ENCODE data around the gene NUTM2G.
"Not testable (repeated sequence)": the region's sequence is repeated elsewhere in the genome, so short reads cannot be mapped to it uniquely, and the experiment has no call there.

The NUTM2G gene

DNA sequence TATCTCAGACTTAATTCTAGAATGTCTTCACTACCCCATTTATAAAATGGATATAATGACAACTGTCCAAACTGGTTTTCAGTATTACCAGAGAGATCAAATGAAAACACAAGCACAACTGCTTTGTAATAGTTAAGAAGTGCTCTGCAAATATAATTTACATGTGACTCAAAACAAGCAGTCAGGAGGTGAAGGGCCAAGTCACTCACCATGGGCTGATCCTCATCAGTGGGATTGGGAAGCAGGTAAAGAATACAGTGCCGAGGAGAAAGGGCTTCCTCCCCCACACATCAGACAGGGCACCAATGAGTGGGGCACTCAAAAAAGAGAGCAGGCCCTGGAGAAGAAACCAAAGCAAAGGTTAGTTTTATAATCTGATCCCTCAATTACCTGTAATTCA lies 20.7 kb downstream of the NUTM2G start:
- DNase-seq, result not testable (repeated sequence)

DNA sequence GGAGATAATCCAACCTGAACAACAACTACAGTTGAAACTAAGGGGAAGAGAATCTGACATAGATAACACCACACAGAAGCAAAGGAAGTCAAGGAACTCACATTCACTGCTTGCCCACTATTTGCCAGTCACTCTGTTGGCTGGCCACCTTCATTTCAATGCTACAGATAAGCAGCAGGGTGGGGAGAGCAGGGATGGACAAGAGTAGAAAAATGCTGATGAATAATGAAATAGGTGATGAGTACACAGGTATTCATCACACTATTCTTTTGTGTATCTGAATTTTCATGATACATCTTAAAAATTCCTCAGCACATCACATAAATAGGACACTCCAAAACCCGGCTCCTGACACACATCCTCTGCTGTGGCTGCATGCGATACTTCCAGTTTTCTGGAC lies 21.9 kb downstream of the NUTM2G start:
- DNase-seq, result not testable (repeated sequence)

DNA sequence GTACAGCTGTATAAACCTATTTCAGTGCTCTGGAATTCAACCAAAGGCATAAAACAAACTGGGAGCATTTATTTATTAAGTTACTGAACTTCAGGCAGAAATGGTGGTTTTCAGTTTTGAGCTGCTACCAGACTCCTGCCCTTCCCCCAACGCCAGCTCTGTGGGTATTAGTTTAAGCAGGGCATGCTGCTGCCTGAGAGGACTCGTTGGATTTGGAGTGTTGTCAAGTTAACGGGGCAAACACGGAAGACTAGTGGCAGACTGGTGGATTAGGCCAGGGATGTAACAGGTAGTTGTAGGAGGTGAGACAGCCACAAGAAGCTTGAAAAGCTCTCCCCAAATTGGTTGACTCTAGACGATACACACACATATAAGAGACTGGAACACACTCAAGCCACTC lies 38.9 kb downstream of the NUTM2G start:
- DNase-seq, result not testable (repeated sequence)

DNA sequence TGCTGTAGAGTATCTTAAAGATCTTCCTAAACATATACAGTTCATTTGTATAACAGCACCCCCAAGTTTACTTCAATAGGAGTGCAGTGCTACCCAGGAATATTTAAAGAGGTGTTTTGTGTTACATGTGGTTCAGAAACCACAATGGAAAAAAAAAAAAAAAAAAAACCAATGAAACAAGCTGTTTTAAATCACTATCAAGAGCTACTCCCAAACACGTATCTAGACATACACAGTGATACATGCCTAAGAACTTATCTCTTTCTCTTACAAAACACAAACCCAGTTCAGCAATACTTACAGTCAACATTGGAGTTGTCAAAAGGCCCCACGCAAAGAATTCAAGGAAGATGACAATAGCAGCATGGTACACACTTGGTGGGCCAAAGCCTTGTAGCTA lies 43.9 kb downstream of the NUTM2G start:
- DNase-seq, result not testable (repeated sequence)

DNA sequence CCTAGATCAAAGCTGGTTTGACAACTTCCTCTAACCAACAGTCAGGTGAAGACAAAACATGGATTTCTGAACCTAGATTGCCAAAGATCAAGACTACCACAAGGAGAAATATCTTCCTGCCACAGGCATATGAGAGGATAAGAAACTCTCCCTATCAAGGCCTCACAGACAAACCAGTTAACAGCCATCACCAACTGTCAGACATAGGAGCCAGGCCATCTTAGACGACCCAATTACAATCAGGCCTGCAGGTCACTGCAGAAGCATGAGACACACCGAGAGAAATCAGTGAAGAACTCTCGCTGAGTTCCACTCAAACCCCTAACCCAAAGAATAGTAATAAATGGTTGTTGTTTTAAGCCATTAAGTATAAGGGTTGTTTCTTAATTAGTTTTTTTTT lies 45.4 kb downstream of the NUTM2G start:
- not testable (repeated sequence) for DNase-seq

DNA sequence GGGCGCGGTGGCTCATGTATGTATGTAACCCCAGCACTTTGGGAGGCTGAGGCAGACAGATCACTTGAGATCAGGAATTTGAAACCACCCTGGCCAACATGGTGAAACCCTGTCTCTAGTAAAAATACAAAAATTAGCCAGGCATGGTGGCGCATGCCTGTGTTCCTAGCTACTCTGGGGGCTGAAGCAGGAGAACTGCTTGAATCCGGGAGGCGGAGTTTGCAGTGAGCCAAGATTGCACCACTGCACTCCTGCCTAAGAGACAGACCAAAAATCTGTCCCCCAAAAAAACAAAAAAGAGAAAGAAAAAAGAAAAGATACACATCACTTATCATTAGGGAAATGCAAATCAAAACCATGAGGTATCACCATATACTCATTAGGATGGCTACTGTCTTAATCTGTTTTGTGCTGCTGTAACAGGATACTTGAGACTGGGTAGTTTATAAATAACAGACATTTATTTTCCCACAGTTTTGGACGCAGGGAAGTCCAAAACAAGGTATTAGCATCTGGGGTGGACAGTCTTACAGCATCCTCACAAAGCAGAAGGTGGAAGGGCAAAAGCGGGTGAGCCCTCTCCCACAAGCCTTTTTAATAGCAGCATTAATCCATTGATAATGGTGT lies 55.0 kb downstream of the NUTM2G start:
- not testable (repeated sequence) for DNase-seq

DNA sequence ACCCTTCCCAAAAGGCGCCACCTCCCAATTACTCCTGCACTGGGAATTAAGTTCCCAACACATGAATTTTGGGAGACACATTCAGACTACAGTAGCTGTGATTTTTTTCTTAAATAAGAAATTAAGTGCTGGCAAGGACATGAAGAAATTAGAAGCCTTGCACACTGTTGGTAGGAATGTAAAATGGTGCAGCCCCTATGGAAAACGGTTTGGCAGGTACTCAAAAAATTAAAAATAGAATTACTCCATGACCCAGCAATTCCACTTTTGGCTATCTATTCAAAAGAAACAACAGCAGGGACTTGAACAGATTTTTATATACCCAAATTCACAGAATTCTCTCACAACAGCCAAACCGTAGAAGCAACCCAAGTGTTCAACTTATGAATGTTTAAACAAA lies 55.5 kb downstream of the NUTM2G start:
- not testable (repeated sequence) for DNase-seq

DNA sequence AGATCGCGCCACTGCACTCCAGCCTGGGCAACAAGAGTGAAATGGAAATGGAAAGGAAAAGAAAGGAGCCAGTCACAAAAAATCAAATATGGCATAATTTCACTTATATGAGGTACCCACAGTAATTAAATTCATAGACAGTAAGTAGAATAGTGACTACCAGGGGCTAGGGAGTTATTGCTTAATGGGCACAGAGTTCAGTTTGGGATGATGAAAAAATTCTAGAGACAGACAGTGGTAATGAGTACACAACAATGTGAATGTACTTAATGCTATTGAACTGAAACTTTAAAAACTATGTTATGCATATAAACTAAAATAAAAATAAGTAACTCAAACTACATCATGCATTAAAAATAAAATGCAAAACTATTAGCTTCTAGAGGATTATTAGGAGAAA lies 56.2 kb downstream of the NUTM2G start:
- DNase-seq, result not testable (repeated sequence)

Data from activated gamma-delta T cell treated with Interleukin-2 at 50 U/mL for 16 hours (primary cell).